SIG-M5 (cell line): ENCODE data around the gene ELMOD2.
"Not testable (repeated sequence)": the region's sequence is repeated elsewhere in the genome, so short reads cannot be mapped to it uniquely, and the experiment has no call there.

Experiments used
- DNase-seq: peaks from one replicate; lab custom pipeline; 2025; lab: John Stamatoyannopoulos, UW

ELMOD2 gene, protein sequence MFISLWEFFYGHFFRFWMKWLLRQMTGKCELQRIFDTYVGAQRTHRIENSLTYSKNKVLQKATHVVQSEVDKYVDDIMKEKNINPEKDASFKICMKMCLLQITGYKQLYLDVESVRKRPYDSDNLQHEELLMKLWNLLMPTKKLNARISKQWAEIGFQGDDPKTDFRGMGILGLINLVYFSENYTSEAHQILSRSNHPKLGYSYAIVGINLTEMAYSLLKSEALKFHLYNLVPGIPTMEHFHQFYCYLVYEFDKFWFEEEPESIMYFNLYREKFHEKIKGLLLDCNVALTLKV

GRCh38 chr4:140523857-140524742 is at the start of gene ELMOD2:
TSS of gene ELMOD2 (plus strand) at chr4:140524168. CDS start at chr4:140525429, 1,261 bp downstream.
- peak; percentile 76 for DNase-seq

DNA sequence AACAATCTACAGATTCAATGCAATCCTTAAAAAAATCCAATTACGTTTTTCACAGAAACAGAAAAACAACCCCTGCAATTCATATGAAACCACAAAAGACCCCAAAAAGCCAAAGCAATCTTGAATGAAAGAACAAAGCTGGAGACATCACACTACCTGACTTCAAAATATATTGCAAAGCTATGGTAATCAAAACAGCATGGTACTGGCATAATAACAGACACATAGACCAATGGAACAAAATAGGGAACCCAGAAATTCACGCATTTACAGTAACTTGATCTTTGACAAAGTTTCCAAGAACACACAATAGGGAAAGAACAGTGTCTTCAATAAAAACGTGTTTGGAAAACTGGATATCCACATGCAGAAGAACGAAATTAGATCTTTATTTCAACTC is 40.5 kb upstream of the ELMOD2 start:
- no peak for DNase-seq

DNA sequence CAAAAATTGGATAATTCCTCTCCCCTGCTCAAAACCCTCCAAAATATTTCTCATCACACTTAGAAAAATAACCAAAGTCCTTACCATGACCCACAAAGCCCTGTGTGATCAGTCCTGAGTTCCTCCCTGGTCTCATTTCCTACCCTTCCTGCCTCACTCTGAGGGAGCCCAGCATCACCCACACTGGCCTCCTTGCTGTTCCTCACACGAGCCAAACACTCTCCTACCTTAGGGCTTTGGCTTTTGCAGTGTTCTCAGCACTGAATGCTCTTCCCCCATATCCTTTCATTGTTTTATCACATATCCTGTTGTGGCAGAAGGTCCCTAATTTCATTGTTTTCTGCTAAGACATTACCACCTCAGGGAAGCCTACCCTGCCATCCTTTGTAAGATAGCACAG is 38.0 kb upstream of the ELMOD2 start:
- DNase-seq = no peak

DNA sequence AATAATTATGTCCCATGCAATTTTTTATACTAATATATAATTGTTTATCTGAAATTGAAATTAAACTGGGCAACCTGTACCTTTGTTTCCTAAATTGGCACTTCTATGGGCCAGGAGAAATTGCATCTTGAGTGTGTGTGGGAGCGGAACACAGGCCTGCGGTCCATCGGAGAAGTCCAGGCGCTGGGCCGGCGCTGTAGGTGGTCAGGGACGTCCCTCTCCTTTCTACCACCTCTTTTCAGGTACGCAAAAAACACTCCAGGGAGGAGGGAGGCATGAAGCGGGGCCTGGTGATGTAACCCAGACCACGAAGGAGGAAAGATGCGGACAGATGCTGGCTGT is 26.6 kb upstream of the ELMOD2 start:
- DNase-seq = no peak

GRCh38 chr4:140497747-140498636 is 26.0 kb upstream of the ELMOD2 start, which contains the start of gene MGAT4D:
TSS of gene MGAT4D (minus strand) at chr4:140498293. CDS start at chr4:140498222, 71 bp downstream.
- no peak for DNase-seq

- DNase-seq = no peak
Measured at GRCh38 chr4:140499391-140499790, 24.6 kb upstream of the ELMOD2 start.

DNA sequence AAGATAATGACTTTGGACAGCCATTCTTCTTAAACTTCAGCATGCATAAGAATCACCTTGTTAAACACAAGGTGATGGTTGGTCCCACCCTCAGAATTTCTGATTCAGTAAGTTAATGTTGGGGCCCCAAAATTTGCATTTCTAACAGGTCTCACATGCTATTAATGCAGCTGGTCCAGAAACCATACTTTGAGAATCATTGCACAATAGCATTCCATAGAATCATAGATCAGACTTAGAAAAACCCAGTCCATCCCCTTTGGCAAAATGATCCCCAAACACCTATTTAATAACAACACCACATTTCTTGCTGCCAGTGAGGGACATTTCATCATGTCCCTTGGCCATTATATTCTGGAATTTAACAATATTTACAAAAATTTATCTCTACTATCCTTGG is 19.7 kb upstream of the ELMOD2 start:
- DNase-seq = no peak

DNA sequence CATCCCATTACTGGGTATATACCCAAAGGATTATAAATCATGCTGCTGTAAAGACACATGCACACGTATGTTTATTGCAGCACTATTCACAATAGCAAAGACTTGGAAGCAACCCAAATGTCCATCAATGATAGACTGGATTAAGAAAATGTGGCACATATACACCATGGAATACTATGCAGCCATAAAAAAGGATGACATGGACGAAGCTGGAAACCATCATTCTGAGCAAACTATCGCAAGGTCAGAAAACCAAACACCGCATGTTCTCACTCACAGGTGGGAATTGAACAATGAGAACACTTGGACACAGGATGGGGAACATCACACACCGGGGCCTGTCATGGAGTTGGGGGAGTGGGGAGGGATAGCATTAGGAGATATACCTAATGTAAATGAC is 10.2 kb upstream of the ELMOD2 start:
- not testable (repeated sequence) for DNase-seq

DNA sequence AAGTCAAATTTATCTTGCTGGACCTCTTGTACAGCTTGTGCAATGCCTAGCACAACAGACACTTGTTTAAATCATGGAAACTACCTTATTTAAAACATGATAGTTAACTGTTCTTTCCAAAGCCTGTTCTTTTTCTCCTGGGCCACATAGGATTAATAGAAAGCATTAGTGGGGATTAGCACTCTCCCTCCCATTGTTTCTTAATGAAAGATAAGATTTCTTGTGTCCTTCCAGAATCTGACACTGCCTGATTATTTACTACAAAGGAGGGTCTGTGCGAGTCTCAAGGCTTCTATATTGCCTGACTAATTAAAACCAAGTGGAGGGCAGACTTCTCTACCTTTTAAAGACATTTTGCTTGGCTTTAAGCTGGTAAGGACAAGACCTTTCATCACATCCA is 8.5 kb upstream of the ELMOD2 start:
- no peak for DNase-seq

DNA sequence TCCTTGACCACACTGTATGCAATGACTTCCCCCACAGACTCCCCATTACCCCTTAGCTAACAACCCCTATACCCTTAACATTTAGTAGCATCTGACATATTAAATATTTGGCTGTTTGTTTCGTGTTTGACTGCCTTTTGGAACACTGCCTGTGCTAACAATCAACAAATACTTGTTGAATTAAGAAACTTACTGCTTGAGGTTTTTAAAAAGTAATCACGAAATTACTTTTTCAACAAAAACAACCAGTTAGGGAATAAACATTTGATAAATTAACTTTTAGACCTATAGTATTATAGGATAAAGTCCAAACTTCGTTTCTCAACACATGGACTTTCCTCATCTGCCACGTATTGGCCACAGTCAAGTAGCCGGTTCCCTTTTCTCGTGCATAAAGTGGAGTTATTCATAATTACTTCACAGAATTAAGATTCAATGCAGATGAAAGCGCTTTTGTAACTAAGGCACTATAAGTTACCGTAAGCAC is 555 bp upstream of the ELMOD2 start:
- no peak for DNase-seq

DNA sequence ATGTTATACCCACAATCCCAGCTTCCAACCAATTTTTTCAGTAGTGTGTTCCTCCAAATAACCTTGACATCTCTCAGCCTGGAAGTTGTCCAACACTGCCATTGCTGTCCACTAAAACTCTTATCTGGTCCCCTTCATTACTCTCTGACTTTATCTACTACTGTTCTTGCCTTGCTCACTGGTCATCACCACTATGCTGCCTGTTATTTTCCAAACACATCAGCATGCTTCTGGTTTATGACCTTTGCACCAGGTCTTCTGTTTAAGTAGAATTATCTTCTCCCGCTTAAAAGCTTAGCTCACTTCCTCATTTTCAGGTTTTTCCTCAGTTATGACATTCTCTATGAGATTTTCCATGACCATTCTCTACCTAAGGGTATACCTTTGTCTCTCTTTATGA is 5.5 kb downstream of the ELMOD2 start:
- no peak for DNase-seq

DNA sequence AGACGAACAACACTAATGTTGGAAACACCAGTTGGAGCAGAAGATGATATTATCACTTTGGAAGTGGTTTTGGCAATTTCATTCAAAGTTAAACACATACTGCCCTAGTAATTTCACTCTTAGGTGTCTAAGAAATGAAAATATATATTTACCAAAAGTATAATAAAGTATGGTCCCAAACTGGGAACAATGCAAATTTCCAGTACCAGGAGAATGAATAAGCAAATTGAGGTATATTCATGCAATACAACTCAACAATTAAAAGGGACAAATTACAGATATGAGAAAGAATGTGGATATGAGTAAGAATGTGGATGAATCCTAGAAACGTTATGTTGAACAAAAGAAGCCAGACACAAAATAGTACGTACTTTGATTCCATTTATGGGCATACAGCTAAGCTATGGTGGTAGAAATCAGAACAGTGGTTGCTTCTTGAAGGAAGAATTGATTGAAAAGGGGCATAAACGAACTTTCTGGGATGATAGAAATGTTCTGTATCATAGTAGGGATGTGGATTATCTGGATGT is 10.0 kb downstream of the ELMOD2 start:
- no peak for DNase-seq

- no peak for DNase-seq
Measured at GRCh38 chr4:140556372-140557085, 32.6 kb downstream of the ELMOD2 start.

DNA sequence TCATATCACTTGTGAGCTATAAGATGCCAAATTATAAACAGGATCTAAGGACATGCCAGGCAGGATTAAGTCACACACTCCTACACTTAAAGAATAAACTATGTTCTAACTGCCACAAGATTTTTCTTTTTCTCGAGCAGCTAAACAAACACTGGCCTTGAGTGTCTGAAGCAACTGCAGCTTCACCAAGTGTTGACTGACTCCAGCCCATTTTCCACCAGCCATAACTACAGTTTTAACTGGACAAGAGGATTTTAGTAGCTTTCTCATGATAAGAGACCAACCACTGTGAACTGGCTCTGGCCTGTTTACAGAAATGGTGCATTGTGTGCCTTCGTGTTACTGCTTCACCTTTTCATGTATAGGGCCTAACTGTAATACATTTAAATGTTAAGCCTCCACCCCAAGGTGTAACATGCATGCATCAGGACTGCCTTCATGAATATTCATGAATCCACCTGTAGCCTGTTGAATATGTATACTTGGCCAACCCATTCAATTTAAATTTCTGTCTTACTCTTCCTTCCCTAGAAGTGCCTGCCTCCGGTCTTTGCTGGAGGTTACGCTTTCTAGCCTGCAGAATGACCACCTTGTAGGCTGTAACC is 34.0 kb downstream of the ELMOD2 start:
- DNase-seq = no peak

DNA sequence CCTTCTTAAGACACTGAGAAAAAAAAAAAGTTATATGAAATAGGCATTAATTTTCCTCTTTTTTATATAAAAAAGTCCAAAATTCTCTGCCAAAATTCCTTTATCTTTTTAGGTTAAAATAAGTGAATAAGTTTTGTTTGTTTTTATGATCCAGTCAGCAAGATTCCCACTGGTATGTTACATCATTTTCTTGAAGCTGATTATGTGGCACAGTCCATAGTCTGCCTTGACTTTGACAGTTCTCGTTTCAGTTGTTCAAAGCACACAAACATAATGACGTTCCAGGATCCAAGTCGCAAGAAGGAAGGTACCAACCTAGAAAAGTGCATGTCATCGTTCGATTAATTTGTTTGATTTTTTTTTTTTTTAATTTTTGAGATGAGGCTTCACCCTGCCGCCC is 35.7 kb downstream of the ELMOD2 start:
- DNase-seq = no peak

DNA sequence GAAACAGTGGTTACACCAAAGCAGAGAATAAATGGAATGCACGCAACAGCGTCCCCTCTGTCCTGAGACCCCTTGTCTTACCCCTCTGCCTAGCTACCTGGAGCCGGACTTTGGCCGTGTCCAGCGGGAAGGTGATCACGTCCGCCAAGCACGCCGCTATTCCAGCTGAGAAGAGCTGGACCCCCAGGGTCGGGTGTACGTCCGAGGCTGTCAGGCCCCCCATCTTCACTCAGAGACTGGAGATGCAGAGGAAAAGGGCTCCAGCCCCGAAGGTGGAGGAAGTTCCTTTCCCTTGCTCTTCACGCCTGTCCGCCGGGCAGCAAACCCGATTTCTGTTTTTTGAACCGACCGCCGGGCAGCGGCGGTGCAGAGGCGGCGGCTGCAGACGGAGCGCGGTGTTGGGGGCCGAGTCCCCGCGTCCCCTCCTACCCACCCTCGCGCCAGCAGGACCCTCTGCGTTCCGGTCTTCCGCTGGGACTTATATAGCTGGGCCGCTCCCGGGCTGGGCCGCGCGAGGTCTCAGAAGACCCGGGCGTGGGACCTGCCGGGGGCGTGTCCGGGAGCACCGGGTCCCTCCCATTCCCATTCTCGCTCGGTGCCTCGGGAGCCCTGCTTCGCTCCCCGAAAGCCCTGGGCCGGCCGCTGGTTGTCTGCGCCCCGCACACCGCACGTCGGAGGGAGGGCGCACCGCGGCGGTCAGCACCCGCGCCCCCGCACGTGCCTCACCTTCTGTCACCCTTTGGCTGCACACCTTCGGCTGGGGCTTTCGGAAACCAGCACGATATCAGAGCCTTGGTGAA is 44.7 kb downstream of the ELMOD2 start, which contains the start of gene UCP1:
Gene UCP1, minus strand, starts transcription at position 455 of the 800 bp plus-strand sequence. Its CDS starts 232 bp downstream, at position 223.
- no peak for DNase-seq

DNA sequence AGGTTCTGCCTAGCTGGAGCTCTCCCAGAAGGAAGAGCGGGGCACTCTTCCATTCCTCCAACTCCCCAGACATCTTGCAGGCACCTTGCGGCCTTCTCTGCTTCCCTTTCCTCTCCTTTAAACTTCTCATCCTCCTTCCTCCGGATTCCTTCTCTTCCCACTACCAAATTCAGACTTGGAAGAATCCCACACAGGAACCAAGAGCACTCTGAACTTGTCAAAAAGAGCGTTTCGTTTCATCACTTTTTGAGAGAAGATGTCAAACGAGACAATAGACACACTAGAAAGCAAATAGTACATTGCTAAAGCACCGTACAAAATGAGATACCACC is 45.3 kb downstream of the ELMOD2 start:
- DNase-seq = no peak

GRCh38 chr4:140571620-140572019 is 47.7 kb downstream of the ELMOD2 start:
- DNase-seq = no peak

DNA sequence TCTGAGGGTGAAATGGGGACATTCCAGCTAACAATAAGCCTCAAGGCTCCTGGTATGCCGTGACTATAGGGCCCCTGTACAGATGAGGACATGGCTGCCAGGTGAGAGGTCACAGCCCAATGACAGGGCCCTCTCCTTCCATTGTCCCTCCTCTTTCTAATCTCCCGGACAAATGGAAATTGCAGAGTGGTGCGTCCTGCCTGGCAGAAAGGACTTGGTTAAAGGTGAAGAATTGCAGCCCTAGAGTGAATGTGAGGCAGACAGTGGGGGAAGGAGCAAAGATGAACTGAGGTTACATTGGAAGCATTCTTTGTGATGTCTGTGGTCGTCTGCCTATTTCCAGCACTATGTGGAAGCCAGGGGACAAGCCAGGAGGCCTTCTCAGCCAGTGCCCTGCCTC is 51.5 kb downstream of the ELMOD2 start:
- no peak for DNase-seq

- DNase-seq = no peak
Measured at GRCh38 chr4:140579278-140579677, 55.3 kb downstream of the ELMOD2 start.
